OCI-LY1 (cell line): ENCODE results near the gene C2CD5.
"Not testable (repeated sequence)": the region's sequence is repeated elsewhere in the genome, so short reads cannot be mapped to it uniquely, and the experiment has no call there.

Experiments used
- H2AFZ ChIP-seq: fragments of 200-600 bp; sonication (generic), shearing (Covaris generic); 2 replicates; pipeline ENCODE4 v1.6.0; 2014; ENCODE audit warnings: antibody characterized with exemption, mild to moderate bottlenecking, low read length
- H3F3A ChIP-seq: fragments of 200-600 bp; sonication (generic), shearing (Covaris generic); 2 replicates; pipeline ENCODE4 v1.6.0; 2014; ENCODE audit warnings: mild to moderate bottlenecking, antibody characterized with exemption, low read length, moderate library complexity; ENCODE audit not compliant: insufficient read depth
- H3K27ac ChIP-seq: fragments of 200-600 bp; sonication (generic); 2 replicates; pipeline ENCODE4 v1.5.1; 2014; ENCODE audit warnings: low read length, mixed run types, mild to moderate bottlenecking, low read depth; ENCODE audit not compliant: poor library complexity, severe bottlenecking
- H3K27me3 ChIP-seq: fragments of 200-600 bp; sonication (generic); 2 replicates; pipeline ENCODE4 v1.6.0; 2014; ENCODE audit warnings: antibody characterized with exemption, mild to moderate bottlenecking, low read length, moderate library complexity; ENCODE audit not compliant: insufficient read depth
- H3K36me3 ChIP-seq: fragments of 200-600 bp; sonication (generic); 2 replicates; pipeline ENCODE4 v1.6.1; 2014; ENCODE audit warnings: mild to moderate bottlenecking, antibody characterized with exemption, low read length, moderate library complexity, mixed read lengths; ENCODE audit not compliant: insufficient read depth
- H3K4me1 ChIP-seq: fragments of 200-600 bp; sonication (generic); 2 replicates; pipeline ENCODE4 v1.5.1; 2014; ENCODE audit warnings: mild to moderate bottlenecking, low read length, moderate library complexity; ENCODE audit not compliant: insufficient read depth, severe bottlenecking
- H3K4me2 ChIP-seq: fragments of 200-600 bp; sonication (generic), shearing (Covaris generic); 2 replicates; pipeline ENCODE4 v1.6.1; 2014; ENCODE audit warnings: low read length
- H3K4me3 ChIP-seq: fragments of 200-600 bp; sonication (generic); 2 replicates; pipeline ENCODE4 v1.5.1; 2014; ENCODE audit warnings: low read length, low read depth, mild to moderate bottlenecking, mixed read lengths; ENCODE audit not compliant: poor library complexity, severe bottlenecking
- H3K79me2 ChIP-seq: fragments of 200-600 bp; shearing (Covaris generic); 2 replicates; pipeline ENCODE4 v1.6.1; 2016; ENCODE audit warnings: mixed run types, low read length, mixed read lengths; ENCODE audit not compliant: insufficient read depth
- H3K9ac ChIP-seq: fragments of 200-600 bp; sonication (generic), shearing (Covaris generic); 2 replicates; pipeline ENCODE4 v1.6.1; 2014; ENCODE audit warnings: mild to moderate bottlenecking, low read length, mixed read lengths
- H3K9me2 ChIP-seq: fragments of 200-600 bp; sonication (generic), shearing (Covaris generic); 2 replicates; pipeline ENCODE4 v1.6.1; 2014; ENCODE audit warnings: low read depth, mild to moderate bottlenecking, low read length, mixed read lengths
- H3K9me3 ChIP-seq: fragments of 200-600 bp; shearing (Covaris generic); 2 replicates; pipeline ENCODE4 v1.6.1; 2014; ENCODE audit warnings: low read length, mixed read lengths
- H4K20me1 ChIP-seq: fragments of 200-600 bp; sonication (generic), shearing (Covaris generic); 2 replicates; pipeline ENCODE4 v1.6.0; 2016; ENCODE audit warnings: mild to moderate bottlenecking, low read length; ENCODE audit not compliant: insufficient read depth
- CTCF ChIP-seq: fragments of 200-600 bp; sonication (generic), shearing (Covaris generic); IDR thresholded peaks from 2 replicates; pipeline ENCODE4 v1.5.1; 2017; ENCODE audit warnings: mild to moderate bottlenecking, antibody characterized with exemption, low read length, moderate library complexity, mixed read lengths
- EZH2 ChIP-seq: fragments of 200-600 bp; sonication (generic), shearing (Covaris generic); IDR thresholded peaks from 2 replicates; pipeline ENCODE4 v1.8.0; 2017; ENCODE audit warnings: borderline replicate concordance, mixed run types, mild to moderate bottlenecking, antibody characterized with exemption, low read length, moderate library complexity, mixed read lengths

C2CD5 gene

GRCh38 chr12:22488478-22488877, 55.9 kb downstream of the C2CD5 start:
- Histone ChIP-seq H3K36me3 (peaks cover 42% of the 10 kb centered on the region), H3F3A (no peaks in the 10 kb centered on the region), H3K4me2 (no peak overlapping the region), H3K9ac (no peak overlapping the region), H4K20me1 (no peaks in the 10 kb centered on the region), H3K79me2 (no peaks in the 10 kb centered on the region), H3K4me1 (no peaks in the 10 kb centered on the region), H3K9me2 (no peaks in the 10 kb centered on the region), H2AFZ (no peak overlapping the region), H3K9me3 (no peaks in the 10 kb centered on the region), H3K4me3 (no peak overlapping the region), H3K27ac (no peak overlapping the region), H3K27me3 (no peaks in the 10 kb centered on the region)
- TF ChIP-seq CTCF (no peak), EZH2 (no peak)

- H2AFZ ChIP-seq, H3K4me3 ChIP-seq, H3K27ac ChIP-seq, H3K9me3 ChIP-seq, H3K79me2 ChIP-seq, H3K27me3 ChIP-seq, H3K9ac ChIP-seq, H3F3A ChIP-seq, H3K4me1 ChIP-seq, H3K9me2 ChIP-seq, H3K4me2 ChIP-seq, H4K20me1 ChIP-seq: not testable (repeated sequence)
- peaks cover 42% of the 10 kb centered on the region for H3K36me3 ChIP-seq
Observed at GRCh38 chr12:22487683-22488082, 56.7 kb downstream of the C2CD5 start.

- TF ChIP-seq CTCF, result no peak
- no peak for TF ChIP-seq EZH2
- H3K9ac ChIP-seq, result no peak overlapping the region
- no peaks in the 10 kb centered on the region for H3K79me2 ChIP-seq
- no peaks in the 10 kb centered on the region for H4K20me1 ChIP-seq
- H3K9me3 ChIP-seq, result no peaks in the 10 kb centered on the region
- H3K27ac ChIP-seq, result no peak overlapping the region
- no peaks in the 10 kb centered on the region for H3K27me3 ChIP-seq
- peaks cover 8% of the 10 kb centered on the region for H3K4me1 ChIP-seq
- H3F3A ChIP-seq, result no peaks in the 10 kb centered on the region
- H2AFZ ChIP-seq, result no peak overlapping the region
- H3K36me3 ChIP-seq, result peaks cover 37% of the 10 kb centered on the region
- H3K4me2 ChIP-seq, result no peak overlapping the region
- H3K4me3 ChIP-seq, result no peak overlapping the region
- no peaks in the 10 kb centered on the region for H3K9me2 ChIP-seq
Observed at GRCh38 chr12:22481547-22482104, 62.7 kb downstream of the C2CD5 start.

GRCh38 chr12:22480814-22481213, 63.5 kb downstream of the C2CD5 start:
- H3K36me3 ChIP-seq, result peaks cover 42% of the 10 kb centered on the region
- H3K27me3 ChIP-seq, H3K4me1 ChIP-seq, H3K4me3 ChIP-seq, H3K4me2 ChIP-seq, H3K9ac ChIP-seq, H3K9me3 ChIP-seq, H4K20me1 ChIP-seq, H2AFZ ChIP-seq, H3K9me2 ChIP-seq, H3K27ac ChIP-seq, H3K79me2 ChIP-seq, H3F3A ChIP-seq: not testable (repeated sequence)
